Eye (tissue), 1 donor: ENCODE results near the gene PTPN14.
"Not testable (repeated sequence)": the region's sequence is repeated elsewhere in the genome, so short reads cannot be mapped to it uniquely, and the experiment has no call there.

ENCODE experiments used
- DNase-seq: peaks from one replicate; pipeline ENCODE4 v3.0.0-alpha.2; 2015

The PTPN14 gene

DNA sequence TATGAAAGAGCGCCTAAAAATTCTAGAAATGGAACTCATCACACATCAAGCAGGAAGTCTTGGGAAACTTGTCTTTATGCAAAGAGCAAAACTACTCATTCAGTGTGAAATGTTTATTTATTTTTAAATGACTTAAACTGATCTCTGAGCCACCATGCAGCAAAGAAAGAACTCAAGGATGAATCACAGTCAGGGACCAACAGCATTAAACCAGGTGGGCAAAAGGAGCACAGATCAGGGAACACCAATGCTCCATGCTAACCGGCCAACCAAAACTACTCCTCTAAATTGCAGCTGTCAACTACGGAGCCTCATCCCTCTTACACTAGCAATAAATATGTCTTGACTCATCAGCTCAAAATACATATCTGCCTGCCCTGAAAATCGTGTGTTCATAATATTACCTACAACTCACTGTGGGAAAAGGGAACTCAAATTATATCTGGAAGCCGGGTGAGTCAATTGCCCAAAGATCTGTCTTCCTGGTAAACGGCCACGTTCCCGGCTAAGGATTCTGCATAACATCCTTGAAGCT lies 129.2 kb downstream of the PTPN14 start:
- no peak for DNase-seq

DNA sequence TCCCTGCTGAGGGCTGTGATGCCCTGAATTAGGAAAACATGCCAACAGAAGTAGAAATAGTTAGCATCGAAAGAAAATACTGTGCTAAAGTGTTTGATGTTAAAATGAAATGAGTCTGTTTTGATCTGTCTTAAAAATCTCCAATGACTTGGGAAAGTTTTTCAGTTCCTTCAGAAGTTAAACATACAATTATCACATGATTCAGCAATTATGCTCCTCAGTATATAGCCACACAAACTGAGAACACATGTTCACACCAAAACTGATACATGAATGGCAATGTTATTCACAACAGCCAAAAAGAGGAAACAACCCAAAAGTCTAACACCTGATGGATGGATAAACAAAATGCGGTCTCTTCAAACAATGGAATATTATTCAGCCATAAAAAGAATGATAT lies 130.6 kb downstream of the PTPN14 start:
- DNase-seq = no peak

DNA sequence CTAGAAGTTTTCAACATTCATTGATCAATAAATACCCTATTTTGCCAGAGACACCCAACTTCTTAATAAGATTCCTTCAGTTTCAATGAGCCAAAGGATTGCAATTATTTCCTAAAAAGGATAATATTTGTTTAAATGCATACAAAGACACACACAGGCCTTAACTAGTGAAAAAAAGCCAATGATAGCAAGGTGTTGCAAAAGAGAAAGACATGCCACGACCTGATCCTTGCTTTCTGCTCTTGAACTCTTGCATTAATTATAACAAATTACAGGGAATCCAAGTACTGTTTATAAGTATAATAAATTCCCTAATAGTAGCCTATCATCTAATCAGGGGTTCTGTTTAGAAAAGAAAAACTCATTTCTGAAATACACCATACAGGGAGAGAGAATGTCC lies 131.1 kb downstream of the PTPN14 start:
- DNase-seq = no peak

DNA sequence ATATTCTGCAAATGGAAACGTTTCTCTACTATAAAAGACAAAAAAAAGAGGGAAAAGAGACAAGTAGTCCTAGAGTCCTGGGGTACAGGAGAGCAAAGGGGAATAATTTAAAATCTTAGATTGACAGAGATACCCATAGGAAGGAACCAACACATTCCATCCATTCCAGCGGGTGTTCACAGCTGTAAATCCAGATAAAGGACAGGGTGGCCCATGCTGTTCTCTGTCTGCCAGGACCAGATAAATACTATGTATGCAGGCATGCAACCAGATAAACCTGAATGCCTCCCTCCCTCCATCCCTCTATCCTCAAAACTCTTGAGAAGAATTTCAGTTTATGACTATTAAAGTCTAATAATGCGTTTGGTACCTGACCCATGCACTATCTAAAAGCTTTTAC lies 131.8 kb downstream of the PTPN14 start:
- DNase-seq = no peak

DNA sequence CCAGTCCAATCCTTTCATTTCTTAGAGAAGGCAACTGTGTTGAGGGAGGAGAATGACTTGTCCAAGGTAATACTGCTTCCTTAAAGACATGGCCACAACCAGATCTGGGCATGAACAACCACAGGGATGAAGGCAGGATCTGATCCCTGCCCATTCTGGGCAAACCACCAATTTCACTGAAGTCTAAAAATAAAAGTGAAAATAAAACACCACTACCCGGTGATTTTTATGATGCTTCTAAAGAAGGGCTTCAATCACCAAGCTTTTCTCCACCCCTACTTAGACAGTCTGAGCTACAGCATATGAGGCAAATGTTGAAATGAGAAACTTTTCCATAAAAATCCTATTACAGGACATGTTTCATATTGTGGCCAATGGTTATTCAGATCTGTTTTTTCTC lies 133.0 kb downstream of the PTPN14 start:
- no peak for DNase-seq

DNA sequence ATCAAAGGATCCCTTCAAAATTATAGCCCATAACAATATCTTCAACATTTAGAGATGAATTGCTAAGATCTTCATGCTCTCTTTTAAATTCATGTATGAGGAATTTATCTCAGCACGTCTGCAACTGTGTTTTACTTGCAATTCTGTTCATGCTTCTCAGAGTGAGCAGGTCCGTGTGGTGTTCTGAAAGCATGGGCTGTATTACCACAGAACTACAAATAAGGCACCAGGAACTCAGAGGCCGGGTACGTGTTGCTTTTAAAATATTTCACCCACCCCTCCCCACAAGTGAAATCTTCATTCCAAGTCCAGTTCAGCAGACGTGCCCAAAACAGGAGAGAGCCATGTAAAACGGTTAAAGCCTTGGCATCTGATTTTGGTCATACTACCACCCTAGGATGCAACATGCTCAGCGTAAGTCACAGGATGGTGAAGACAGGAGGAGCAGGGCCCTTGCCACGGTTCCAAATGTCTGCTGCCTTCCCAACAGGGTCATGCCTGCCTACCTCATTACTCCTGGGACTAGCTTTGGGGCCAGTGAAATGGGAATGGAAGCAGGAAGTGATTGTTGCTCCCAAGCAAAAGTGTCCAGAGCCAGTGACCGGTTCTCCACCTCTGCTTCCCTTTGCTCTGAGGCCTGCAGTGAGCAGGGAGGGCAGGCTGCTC lies 133.7 kb downstream of the PTPN14 start:
- no peak for DNase-seq

DNA sequence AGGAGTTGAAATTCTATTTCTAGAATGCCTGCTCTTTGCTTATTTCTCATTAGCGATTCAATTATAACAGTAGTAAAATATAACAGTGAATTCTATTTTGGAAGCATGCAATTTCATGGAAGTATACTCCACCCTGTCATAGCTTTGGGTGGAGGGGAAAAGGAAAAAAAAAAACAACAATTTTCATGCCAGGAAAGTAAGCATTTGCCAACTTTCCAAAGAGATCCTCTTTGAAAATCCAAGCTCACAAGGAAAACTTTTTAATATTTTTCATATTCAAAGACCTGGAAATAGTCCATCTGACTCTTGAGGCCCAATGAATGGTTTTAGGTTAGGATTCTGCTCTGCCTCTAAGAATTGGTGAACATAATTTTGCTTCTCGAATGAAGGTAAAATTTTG lies 134.5 kb downstream of the PTPN14 start:
- no peak for DNase-seq

DNA sequence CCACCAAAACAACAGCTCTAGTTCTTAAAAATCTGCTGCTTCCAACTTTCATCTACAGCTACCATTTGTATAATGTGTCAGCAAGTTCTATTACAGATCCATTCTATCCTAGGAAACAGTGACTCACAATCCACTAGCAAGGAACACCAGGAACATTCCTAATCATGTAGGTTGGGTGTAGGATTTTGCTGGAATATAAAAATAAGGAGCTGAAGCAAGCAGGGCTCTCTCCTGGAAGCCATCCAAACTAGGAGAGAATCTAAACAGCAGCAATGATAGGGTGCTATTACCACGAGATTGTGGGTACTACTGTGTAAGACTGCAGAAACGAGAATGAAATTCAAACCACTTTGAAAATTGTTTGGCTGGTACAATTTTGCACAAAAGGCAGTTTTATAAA lies 135.0 kb downstream of the PTPN14 start:
- DNase-seq = no peak

DNA sequence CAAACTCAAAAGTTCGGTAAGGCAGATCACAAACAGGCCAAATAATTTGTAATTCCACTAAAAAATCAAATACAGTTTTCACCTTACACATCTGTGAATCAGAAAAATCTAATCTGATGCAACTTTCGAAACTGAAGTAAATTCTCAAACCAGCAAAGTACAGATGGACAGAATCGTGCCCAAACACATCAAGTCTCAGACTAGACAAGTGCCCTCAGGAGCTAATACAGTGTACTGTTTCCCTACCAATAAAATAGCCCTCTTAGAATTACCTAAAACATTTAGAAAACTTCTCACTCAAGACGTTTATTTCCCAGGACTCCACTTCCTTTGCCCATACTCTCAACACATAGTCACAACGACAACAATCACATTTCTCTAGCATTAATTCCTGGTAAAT lies 136.3 kb downstream of the PTPN14 start:
- no peak for DNase-seq

DNA sequence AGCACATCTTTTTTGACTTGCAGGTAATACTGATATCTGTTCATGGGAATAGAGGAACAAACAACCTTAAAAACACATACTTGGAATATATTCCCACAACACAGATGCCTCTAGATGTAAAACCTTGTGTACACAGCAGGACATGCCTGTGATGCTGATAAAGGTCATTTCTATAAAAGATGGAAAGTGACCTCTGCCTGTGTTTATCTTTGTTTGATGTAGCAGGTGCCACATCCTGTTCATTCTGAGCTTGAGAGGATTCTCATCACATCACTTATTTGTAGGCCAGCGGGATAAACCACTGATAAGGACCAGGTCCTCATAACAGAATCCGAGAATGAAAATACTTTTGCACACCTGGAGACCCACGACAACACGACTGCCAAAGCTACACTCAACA lies 136.7 kb downstream of the PTPN14 start:
- DNase-seq = no peak

DNA sequence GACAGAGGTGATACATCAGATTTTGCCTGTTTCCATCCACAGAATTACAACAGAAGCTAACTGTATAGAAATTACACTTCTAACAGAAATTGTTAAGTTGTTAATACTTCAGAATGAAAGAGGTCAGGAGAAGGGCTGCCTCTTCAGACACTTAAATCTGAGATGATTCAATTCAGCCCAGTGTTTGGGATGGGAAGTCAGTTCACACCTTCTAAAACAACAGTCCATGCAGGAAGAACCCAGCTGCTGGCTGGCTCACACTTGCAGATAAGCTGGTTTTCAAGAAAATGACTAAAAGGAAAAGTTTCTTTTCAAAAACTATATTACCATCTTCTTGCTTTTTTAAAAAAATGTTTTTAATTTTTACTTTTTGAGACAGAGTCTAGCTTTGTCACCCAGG lies 138.1 kb downstream of the PTPN14 start:
- DNase-seq = no peak

DNA sequence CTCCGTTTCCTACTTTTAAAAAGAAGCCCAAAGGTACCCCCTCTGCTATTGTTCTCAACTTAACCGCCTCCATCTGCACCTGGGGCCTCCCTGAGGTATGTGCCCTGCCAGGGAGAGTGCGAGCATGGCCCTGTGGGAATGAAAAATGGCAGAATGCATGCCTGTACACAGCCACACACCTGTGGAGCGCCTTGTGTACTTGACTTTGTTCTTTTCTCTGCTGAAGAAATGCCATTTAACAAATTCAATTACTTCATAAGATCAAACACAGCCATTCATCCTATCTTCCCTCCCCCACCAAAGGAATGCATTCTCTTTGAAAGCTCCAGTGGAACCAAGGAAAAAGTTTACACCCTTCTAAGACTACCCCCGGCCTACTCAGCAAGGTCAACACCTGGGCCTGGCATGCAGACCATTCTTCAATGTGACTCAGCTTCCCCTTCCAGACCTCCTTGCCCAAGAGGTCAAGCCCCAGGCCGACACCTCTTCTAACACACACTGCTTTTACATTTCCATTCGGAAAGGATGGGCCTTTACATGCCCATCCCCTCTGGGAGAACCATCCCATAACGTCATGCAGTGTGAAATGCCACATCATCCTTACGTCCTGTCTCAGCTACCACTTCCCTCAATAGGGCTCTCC lies 146.7 kb downstream of the PTPN14 start:
- no peak for DNase-seq

DNA sequence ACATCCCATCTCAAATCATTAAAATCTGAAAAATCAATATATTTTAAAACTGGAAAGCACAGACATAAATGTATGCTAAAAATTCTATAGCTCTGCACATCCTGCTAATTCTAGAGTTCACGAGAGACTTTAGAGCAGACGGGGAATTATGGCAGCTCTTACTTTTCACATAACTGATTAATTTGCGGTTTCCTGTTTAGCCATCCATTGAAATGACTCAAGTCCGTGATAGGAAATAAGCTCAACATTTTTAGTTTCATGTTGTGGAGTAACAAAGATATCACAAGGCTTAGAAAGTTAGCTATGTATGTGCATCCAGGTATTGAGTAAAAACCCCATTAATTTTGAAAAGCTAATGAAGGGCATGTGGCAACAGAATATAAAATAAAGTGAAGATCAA lies 147.2 kb downstream of the PTPN14 start:
- no peak for DNase-seq

DNA sequence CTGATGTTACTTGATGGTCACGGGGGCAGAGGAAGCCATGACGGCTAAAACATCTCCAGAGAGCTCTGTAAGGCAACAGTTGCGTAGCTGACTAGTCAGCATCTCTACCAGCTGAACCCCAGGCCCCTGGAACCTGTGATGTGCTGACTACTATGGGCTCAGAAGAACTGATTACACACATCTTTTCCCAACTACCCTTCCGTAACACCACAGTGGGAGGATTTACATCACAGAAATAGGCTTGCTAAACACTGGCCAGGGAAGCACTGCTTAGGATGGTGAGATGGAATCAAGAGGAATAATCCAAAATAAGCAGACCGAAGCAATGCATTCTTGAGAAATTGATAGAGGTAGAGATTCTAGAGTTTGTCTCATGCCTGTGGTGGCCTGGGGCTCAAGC lies 148.0 kb downstream of the PTPN14 start:
- DNase-seq = no peak

DNA sequence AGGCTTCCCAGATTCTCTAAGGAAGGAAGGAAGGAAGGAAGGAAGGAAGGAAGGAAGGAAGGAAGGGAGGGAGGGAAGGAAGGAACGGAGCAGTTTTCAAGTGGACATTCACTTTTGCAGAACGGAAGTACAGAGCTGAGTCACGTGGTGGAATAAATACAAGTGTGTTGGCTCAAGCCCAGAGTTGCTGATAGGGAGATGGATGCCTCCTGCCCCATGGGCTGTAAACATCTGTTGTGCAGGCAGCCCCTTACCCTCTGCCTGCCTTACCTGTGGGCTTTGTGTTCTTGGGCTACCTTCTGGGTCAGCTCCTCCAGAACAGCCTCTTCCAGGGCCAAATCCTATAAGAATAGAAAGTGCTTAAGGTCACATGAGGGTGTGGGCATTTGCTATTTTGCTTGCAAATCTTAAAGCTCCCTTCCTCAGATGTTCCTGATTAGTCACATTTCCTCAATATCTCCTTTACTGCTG lies 148.8 kb downstream of the PTPN14 start:
- DNase-seq = no peak

DNA sequence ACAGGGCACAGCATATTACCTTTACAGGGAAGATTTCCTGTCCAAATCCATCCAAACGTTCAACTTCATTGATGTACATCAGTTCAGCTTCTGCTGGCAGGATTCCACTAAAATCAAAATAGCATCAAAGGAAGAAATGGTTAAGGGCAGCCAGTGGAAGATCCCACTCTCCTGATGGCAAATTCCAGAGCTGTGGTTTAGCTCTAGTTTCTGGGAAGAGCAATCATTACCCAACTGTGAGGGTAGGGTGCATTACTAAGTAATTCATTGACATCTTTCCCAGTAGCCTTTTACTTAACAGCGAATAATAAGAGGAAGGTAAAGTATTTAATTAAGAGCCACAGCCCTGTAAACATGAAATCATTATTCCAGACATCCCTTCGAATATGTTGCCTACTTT lies 149.7 kb downstream of the PTPN14 start:
- no peak for DNase-seq

DNA sequence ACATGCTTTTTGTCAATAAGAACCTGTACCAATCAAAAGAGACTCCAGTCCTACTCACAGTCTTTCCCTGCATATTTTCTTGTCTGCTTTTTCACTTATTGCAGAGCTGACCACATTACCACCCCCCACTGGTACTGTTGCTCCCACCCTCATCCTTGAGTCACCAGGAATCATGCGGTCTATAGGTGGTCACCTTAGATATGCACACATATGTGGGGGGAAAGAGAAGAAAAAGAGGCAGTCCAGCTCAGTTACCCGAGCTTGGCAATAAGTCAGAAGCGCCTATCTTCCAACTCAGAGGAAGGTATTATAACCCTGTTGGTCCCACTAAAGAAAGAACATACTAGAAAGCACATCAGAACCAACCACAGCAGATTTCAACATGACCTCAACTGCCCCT lies 151.3 kb downstream of the PTPN14 start:
- no peak for DNase-seq

DNA sequence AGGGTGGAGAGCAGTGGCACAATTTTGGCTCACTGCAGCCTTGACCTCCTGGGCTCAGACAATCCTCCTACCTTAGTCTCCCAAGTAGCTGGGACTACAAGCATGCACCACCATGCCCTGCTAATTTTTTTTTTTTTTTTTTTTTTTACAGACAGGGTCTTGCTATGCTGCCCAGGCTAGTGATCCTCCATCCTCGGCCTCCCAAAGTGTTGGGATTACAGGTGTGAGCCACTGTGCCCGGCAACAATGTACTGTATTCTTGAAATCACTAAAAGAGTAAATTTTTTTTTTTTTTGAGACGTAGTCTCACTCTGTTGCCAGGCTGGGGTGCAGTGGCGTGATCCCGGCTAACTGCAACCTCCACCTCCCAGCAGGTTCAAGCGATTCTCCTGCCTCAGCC lies 152.9 kb downstream of the PTPN14 start:
- DNase-seq = no peak

DNA sequence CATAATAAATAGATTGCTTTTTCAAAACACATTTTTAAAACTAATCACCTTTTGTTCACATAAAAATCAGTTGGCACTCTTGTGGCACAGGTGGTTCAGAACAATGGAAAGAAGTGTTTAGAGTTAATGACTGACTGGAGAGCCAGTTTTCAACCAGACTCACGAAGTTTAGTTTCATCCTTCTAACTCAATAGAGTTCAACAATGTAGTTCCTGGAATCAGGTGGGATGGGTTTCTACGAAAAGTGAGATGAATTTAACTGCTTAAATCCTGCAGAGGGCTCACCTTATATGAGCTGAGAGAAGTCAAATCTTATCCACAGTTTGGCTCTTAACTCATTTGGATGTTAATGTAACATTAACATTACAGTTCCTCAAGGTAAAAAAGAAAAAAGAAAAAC lies 153.9 kb downstream of the PTPN14 start:
- DNase-seq = no peak

DNA sequence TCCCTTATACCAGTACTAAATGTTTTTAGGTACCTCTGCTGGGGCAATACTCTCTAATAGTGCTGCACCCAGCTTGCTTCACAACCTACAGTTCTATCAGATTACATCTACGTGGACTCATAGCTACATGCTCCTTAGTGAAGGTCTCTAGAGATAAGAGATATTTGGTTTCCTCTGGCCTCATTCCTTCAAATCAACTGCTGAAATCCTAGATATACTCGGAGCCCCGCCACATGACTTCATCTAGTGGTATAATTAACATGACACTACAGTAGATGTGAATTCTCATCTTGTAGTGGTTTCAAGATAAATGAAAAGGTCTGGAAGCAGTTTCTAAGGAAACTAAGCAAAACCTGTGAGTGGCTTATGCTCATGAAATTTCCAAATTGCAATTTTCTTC lies 155.1 kb downstream of the PTPN14 start:
- DNase-seq = no peak

DNA sequence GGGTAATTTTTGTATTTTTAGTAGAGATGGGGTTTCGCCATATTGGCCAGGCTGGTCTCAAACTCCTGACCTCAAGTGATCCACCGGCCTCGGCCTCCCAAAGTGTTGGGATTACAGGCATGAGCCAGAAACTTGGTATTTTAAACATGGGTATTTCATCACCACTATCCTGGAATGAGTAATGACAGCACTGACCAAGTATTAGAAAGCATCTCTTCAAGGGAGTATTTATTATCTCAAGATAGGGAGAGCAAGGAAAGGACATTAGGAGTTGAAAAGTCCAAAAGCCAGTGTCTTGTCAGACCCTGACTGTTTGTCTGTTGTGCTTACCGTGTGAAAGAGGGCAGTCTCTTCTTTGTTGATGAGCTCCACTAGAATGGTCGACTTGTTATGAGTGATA lies 156.8 kb downstream of the PTPN14 start:
- DNase-seq = not testable (repeated sequence)

DNA sequence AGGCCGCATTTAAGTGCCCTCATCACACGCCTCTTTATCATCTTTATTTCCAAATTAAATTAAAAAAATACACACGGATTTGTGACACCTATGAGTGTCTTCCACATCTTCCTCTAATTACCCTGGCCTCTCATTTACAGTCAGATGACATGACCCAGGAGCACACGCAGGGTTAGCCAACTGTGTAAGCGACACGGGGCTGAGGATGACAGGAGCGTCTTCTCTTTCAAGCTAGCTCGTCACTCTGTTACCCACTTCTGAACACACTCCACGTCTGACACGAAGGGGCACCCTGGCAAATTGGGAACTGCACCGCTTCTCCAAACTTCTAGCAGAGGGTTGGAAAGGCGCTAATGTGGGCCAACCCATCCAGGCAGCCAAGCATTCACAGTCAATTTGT lies 158.3 kb downstream of the PTPN14 start:
- DNase-seq = no peak

DNA sequence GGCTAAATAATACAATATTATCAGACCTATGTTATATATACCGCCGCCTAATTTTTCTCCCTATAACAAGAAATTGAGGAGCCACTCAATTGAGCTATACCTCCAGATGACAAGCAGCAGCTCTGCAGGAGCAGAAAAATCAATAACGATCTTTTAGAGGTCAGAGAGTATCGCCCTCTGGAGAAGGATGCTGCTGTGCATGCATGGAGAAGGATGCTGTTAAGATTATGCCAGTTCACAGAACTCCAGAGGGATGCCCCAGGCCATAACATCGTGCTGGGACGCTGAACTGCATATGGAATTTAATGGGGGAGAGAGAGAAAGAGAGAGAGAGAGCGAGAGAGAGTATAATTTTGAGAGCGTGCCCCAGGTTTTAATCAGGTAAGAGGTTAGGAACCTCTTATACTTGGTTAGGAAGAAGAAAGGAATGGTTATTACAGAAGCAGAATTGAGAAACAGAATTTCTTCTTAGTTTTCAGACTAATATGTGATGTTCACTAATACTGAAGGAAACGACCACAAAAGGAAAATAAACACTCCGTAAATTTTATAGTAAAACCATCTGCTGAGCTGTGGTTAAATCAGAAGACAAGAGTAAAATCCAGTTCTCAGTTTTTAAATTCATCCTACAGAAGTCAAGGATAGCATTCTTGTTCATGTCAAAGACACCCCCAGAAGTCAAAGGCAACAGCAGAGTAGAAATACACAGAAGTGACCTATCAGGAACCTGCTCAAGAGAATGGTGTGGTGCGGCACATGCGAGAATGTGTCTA lies 159.3 kb downstream of the PTPN14 start:
- DNase-seq = peak; percentile 76

DNA sequence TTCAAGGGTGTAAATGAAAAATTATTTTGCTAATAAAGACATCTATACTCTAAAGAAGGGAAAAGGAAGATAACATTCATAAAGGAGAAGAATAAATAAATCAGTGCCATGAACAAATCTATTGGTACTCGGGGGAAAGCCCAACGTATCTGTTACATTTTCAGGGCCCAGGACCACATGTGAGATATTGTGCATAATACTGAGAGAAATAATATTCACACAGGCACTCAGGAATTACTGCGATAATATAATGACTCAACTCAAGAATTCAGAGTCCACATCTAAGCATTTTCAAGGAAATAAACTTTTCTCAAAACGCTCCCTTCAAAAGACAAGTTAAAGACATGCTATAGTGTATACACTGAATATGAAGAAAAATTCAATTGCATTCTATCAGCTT lies 161.7 kb downstream of the PTPN14 start:
- DNase-seq = no peak
